Measurements from ENCODE around the gene OR2T11.
"Not testable (repeated sequence)": the region's sequence is repeated elsewhere in the genome, so short reads cannot be mapped to it uniquely, and the experiment has no call there.

OR2T11 gene

GRCh38 chr1:248618119-248618518 lies 16.8 kb downstream of the OR2T11 start:
- DNase-seq: no peak

- DNase-seq: no peak
These were observed 21.1 kb downstream of the OR2T11 start for GRCh38 chr1:248613742-248614141.

- no peak for DNase-seq
These were observed 22.9 kb downstream of the OR2T11 start for GRCh38 chr1:248611883-248612414.

- no peak for DNase-seq
These were observed 24.6 kb downstream of the OR2T11 start for GRCh38 chr1:248610301-248610700.

GRCh38 chr1:248599396-248599795 lies 35.5 kb downstream of the OR2T11 start:
- DNase-seq: no peak

GRCh38 chr1:248597589-248597988 lies 37.3 kb downstream of the OR2T11 start, which contains the start of gene OR2T10:
Gene OR2T10, minus strand, starts transcription at chr1:248597700. Its CDS starts 3,932 bp downstream, at chr1:248593768.
- no peak for DNase-seq

- DNase-seq: no peak
These were observed 38.3 kb downstream of the OR2T11 start for GRCh38 chr1:248596615-248597014.

GRCh38 chr1:248593226-248593625 lies 41.7 kb downstream of the OR2T11 start:
- DNase-seq: no peak

GRCh38 chr1:248592655-248593054 lies 42.2 kb downstream of the OR2T11 start:
- DNase-seq: no peak

- no peak for DNase-seq
These were observed 44.8 kb downstream of the OR2T11 start for GRCh38 chr1:248590055-248590454.

- no peak for DNase-seq
These were observed 45.6 kb downstream of the OR2T11 start for GRCh38 chr1:248589334-248589733.

- DNase-seq: no peak
These were observed 49.6 kb downstream of the OR2T11 start for GRCh38 chr1:248585266-248585665.

- DNase-seq: no peak
These were observed 58.5 kb downstream of the OR2T11 start for GRCh38 chr1:248576260-248576980.

GRCh38 chr1:248574657-248575056 lies 60.2 kb downstream of the OR2T11 start, which contains the start of gene OR2T34:
Gene OR2T34, minus strand, starts transcription at chr1:248574757. Its CDS starts 0 bp downstream, at chr1:248574757.
- DNase-seq: not testable (repeated sequence)

- DNase-seq: not testable (repeated sequence)
These were observed 61.0 kb downstream of the OR2T11 start for GRCh38 chr1:248573856-248574255.

Data from hematopoietic multipotent progenitor cell treated with erythropoietin and hydrocortisone succinate and interleukin-3 and kit ligand, for 6 days (in vitro differentiated cells).